ENCODE results near the gene DDX25. TPM values are rescaled to one million over a fixed set of nuclear protein-coding genes. Genes with fewer than 3 reads are reported as not detected.

Gene DDX25
- total and polyA plus RNA-seq, 10 of the 15 experiments (the other 5 are each of a cell fraction or from before 2014, with no cell fraction given), result 0.05 TPM; not detected in 9

DNA sequence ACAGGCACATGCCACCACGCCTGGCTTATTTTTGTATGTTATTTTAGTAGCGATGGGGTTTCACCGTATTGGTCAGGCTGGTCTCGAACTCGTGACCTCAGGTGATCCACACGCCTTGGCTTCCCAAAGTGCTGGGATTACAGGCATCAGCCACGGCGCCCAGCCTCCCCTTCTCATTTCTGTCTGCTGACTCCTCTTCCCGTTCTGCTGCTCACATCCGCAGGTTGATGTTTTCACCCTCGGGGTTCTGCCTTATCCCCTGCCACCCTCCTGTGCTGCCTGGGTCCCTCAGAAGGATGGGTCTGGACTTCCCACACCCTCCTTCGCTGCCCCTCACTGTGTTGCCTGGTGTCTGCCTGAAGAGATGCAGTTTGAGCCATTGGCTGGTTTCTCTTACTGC, 22.4 kb downstream of the DDX25 start (continued):
- no peak for TF ChIP-seq ATF2 (IDR thresholded peaks at IDR 0.05; ENCODE audit: low read length)
- TF ChIP-seq MTA2 (IDR thresholded peaks at IDR 0.05; ENCODE audit: low read depth), result no peak
- no peak for TF ChIP-seq NR2F1 (conservative IDR thresholded peaks at IDR 0.05)
- TF ChIP-seq, protein P1, sequence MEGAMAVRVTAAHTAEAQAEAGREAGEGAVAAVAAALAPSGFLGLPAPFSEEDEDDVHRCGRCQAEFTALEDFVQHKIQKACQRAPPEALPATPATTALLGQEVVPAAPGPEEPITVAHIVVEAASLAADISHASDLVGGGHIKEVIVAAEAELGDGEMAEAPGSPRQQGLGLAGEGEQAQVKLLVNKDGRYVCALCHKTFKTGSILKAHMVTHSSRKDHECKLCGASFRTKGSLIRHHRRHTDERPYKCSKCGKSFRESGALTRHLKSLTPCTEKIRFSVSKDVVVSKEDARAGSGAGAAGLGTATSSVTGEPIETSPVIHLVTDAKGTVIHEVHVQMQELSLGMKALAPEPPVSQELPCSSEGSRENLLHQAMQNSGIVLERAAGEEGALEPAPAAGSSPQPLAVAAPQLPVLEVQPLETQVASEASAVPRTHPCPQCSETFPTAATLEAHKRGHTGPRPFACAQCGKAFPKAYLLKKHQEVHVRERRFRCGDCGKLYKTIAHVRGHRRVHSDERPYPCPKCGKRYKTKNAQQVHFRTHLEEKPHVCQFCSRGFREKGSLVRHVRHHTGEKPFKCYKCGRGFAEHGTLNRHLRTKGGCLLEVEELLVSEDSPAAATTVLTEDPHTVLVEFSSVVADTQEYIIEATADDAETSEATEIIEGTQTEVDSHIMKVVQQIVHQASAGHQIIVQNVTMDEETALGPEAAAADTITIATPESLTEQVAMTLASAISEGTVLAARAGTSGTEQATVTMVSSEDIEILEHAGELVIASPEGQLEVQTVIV (IDR thresholded peaks at IDR 0.05; ENCODE audit: borderline replicate concordance, partially characterized antibody), result no peak
- TF ChIP-seq MEF2B (IDR thresholded peaks at IDR 0.05; ENCODE audit: partially characterized antibody, poor library complexity, severe bottlenecking), result no peak
- TF ChIP-seq, protein P2, sequence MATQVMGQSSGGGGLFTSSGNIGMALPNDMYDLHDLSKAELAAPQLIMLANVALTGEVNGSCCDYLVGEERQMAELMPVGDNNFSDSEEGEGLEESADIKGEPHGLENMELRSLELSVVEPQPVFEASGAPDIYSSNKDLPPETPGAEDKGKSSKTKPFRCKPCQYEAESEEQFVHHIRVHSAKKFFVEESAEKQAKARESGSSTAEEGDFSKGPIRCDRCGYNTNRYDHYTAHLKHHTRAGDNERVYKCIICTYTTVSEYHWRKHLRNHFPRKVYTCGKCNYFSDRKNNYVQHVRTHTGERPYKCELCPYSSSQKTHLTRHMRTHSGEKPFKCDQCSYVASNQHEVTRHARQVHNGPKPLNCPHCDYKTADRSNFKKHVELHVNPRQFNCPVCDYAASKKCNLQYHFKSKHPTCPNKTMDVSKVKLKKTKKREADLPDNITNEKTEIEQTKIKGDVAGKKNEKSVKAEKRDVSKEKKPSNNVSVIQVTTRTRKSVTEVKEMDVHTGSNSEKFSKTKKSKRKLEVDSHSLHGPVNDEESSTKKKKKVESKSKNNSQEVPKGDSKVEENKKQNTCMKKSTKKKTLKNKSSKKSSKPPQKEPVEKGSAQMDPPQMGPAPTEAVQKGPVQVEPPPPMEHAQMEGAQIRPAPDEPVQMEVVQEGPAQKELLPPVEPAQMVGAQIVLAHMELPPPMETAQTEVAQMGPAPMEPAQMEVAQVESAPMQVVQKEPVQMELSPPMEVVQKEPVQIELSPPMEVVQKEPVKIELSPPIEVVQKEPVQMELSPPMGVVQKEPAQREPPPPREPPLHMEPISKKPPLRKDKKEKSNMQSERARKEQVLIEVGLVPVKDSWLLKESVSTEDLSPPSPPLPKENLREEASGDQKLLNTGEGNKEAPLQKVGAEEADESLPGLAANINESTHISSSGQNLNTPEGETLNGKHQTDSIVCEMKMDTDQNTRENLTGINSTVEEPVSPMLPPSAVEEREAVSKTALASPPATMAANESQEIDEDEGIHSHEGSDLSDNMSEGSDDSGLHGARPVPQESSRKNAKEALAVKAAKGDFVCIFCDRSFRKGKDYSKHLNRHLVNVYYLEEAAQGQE (IDR thresholded peaks at IDR 0.05; ENCODE audit: low read depth, low read length), result no peak
- TF ChIP-seq, protein P3, sequence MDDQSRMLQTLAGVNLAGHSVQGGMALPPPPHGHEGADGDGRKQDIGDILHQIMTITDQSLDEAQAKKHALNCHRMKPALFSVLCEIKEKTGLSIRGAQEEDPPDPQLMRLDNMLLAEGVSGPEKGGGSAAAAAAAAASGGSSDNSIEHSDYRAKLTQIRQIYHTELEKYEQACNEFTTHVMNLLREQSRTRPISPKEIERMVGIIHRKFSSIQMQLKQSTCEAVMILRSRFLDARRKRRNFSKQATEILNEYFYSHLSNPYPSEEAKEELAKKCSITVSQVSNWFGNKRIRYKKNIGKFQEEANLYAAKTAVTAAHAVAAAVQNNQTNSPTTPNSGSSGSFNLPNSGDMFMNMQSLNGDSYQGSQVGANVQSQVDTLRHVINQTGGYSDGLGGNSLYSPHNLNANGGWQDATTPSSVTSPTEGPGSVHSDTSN (IDR thresholded peaks at IDR 0.05; ENCODE audit: insufficient replicate concordance, low read depth, low read length), result no peak
- TF ChIP-seq SUZ12 (IDR thresholded peaks at IDR 0.05; ENCODE audit: unreplicated experiment), result no peak
- no peak for TF ChIP-seq NFIC (IDR thresholded peaks at IDR 0.05; ENCODE audit: low read depth, low read length)
- TF ChIP-seq, protein P4, sequence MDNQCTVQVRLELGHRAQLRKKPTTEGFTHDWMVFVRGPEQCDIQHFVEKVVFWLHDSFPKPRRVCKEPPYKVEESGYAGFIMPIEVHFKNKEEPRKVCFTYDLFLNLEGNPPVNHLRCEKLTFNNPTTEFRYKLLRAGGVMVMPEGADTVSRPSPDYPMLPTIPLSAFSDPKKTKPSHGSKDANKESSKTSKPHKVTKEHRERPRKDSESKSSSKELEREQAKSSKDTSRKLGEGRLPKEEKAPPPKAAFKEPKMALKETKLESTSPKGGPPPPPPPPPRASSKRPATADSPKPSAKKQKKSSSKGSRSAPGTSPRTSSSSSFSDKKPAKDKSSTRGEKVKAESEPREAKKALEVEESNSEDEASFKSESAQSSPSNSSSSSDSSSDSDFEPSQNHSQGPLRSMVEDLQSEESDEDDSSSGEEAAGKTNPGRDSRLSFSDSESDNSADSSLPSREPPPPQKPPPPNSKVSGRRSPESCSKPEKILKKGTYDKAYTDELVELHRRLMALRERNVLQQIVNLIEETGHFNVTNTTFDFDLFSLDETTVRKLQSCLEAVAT (IDR thresholded peaks at IDR 0.05), result no peak
- TF ChIP-seq TCF3 (IDR thresholded peaks at IDR 0.05; ENCODE audit: borderline replicate concordance, insufficient read depth, low read depth, low read length), result no peak
- no peak for TF ChIP-seq CTCF (IDR thresholded peaks at IDR 0.05 in 2 of 3, conservative IDR thresholded peaks at IDR 0.05 in 1 of 3; ENCODE audit: control insufficient read depth in 2 of 3, extremely low read depth in 1 of 3, insufficient read depth in 1 of 3, low read depth in 3 of 3, low read length in 3 of 3)

All from GM12878 (cell line).